ACC112 (cell line): ENCODE measurements around the gene ALOXE3.

Source experiments
- H2AFZ ChIP-seq: fragments of 200-600 bp; sonication (generic); one replicate; pipeline ENCODE4 v1.6.0; 2017; ENCODE audit warnings: antibody characterized with exemption, low read length; ENCODE audit not compliant: unreplicated experiment
- H3K27ac ChIP-seq: fragments of 200-600 bp; sonication (generic); 2 replicates; pipeline ENCODE4 v1.5.1; 2014; ENCODE audit warnings: low read depth, mild to moderate bottlenecking, antibody characterized with exemption, low read length, moderate library complexity
- H3K27me3 ChIP-seq: fragments of 200-600 bp; sonication (generic); 2 replicates; pipeline ENCODE4 v1.6.1; 2014; ENCODE audit warnings: mild to moderate bottlenecking, antibody characterized with exemption, low read length, moderate library complexity, mixed read lengths; ENCODE audit not compliant: insufficient read depth
- H3K36me3 ChIP-seq: fragments of 200-600 bp; sonication (generic); 2 replicates; pipeline ENCODE4 v1.6.1; 2016; ENCODE audit warnings: mild to moderate bottlenecking, antibody characterized with exemption, low read length, moderate library complexity, mixed read lengths; ENCODE audit not compliant: insufficient read depth
- H3K4me1 ChIP-seq: fragments of 200-600 bp; sonication (generic); one replicate; pipeline ENCODE4 v1.6.1; 2016; ENCODE audit warnings: low read length, mixed read lengths; ENCODE audit not compliant: insufficient read depth, unreplicated experiment, control insufficient read depth
- H3K4me3 ChIP-seq: fragments of 200-600 bp; sonication (generic); 2 replicates; pipeline ENCODE4 v1.5.1; 2014; ENCODE audit warnings: mild to moderate bottlenecking, low read depth, low read length
- H3K79me2 ChIP-seq: fragments of 200-600 bp; sonication (generic); one replicate; pipeline ENCODE4 v1.6.0; 2016; ENCODE audit warnings: low read length; ENCODE audit not compliant: control insufficient read depth, unreplicated experiment, insufficient read depth

Gene ALOXE3

GRCh38 chr17:8140065-8141029 lies 22.0 kb upstream of the ALOXE3 start:
- Histone ChIP-seq H3K27me3 (no peaks in the 10 kb centered on the region), H3K79me2 (no peaks in the 10 kb centered on the region), H3K4me3 (no peak overlapping the region), H3K36me3 (peaks cover 25% of the 10 kb centered on the region; the same call in 1 of the 2 replicates), H2AFZ (no peak overlapping the region), H3K27ac (no peak overlapping the region), H3K4me1 (peaks cover 3% of the 10 kb centered on the region)

GRCh38 chr17:8138672-8139371 lies 20.5 kb upstream of the ALOXE3 start:
- peak overlapping the region; percentile 84 for H3K27ac ChIP-seq
- H3K79me2 ChIP-seq: no peaks in the 10 kb centered on the region
- peak overlapping the region; percentile 53 for H3K4me3 ChIP-seq
- no peaks in the 10 kb centered on the region for H3K27me3 ChIP-seq
- H3K4me1 ChIP-seq: peaks cover 8% of the 10 kb centered on the region
- peaks cover 25% of the 10 kb centered on the region; the same call in 1 of the 2 replicates for H3K36me3 ChIP-seq
- no peak overlapping the region for H2AFZ ChIP-seq

- Histone ChIP-seq H3K4me1 (peaks cover 8% of the 10 kb centered on the region), H3K27ac (peak overlapping the region; percentile 84; the same call in 1 of the 2 replicates), H3K27me3 (no peaks in the 10 kb centered on the region), H3K4me3 (peak overlapping the region; percentile 45), H3K79me2 (no peaks in the 10 kb centered on the region), H2AFZ (no peak overlapping the region), H3K36me3 (peaks cover 25% of the 10 kb centered on the region; the same call in 1 of the 2 replicates)
Measured at GRCh38 chr17:8138374-8138671, 20.0 kb upstream of the ALOXE3 start.

DNA sequence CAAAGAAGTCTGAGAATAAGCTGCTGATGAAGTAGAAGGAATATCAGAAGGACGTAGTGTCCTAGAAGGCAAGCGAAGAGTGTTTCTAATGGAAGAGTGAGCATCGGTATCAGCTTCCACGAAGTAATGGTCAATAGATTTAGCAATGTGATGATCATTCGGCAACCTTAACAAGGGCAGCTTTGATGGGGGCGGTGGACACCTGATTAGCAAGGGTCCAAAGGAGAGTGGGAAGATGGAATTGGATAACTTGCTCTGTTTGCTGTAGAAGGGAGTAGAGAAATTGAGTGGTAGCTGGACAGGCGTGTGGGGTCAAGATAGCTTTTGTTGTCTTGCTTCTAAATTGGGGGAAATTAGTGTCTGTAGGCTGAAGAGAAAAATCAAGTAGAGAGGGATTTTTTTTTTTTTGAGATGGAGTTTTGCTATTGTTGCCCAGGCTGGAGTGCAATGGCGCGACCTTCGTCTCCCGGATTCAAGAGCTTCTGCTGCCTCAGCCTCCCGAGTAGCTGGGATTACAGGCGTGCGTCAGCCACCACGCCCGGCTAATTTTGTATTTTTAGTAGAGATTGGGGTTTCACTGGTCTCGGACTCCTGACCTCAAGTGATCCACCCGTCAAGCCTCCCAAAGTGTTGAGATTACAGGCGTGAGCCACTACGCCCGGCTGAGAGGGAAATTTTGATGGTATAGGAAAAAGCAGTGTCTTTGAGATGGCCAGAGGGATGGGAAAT lies 19.5 kb upstream of the ALOXE3 start:
- Histone ChIP-seq H3K4me3 (peak overlapping the region; percentile 45), H3K4me1 (peaks cover 8% of the 10 kb centered on the region), H3K79me2 (no peaks in the 10 kb centered on the region), H3K27ac (no peak overlapping the region; the same call in 1 of the 2 replicates), H2AFZ (no peak overlapping the region), H3K27me3 (no peaks in the 10 kb centered on the region), H3K36me3 (peaks cover 24% of the 10 kb centered on the region; the same call in 1 of the 2 replicates)

DNA sequence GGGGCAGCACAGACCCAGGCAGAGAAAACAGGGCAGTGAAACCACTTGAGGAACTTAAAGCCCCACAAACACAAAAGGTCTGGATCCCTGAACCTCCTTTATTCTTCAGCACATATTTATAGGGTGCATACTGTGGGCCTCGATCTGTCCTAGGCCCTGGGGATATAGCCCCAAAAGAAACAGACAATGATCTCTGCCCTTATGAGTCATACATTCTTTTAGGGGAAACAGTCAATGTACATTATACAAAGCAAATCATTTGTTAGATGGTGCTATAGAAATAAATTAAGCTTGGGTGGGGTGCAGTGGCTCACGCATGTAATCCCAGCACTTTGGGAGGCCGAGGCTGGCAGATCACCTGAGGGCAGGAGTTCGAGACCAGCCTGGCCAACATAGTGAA lies 15.6 kb upstream of the ALOXE3 start:
- peaks cover 10% of the 10 kb centered on the region for H3K4me1 ChIP-seq
- no peak overlapping the region for H3K27ac ChIP-seq
- no peak overlapping the region for H2AFZ ChIP-seq
- no peaks in the 10 kb centered on the region for H3K36me3 ChIP-seq
- no peak overlapping the region for H3K4me3 ChIP-seq
- H3K27me3 ChIP-seq: no peaks in the 10 kb centered on the region
- no peaks in the 10 kb centered on the region for H3K79me2 ChIP-seq

GRCh38 chr17:8133399-8133798 lies 15.1 kb upstream of the ALOXE3 start:
- no peak overlapping the region for H3K4me3 ChIP-seq
- H3K27me3 ChIP-seq: no peaks in the 10 kb centered on the region
- no peak overlapping the region for H3K27ac ChIP-seq
- H3K36me3 ChIP-seq: no peaks in the 10 kb centered on the region
- no peaks in the 10 kb centered on the region for H3K79me2 ChIP-seq
- H3K4me1 ChIP-seq: peaks cover 10% of the 10 kb centered on the region
- no peak overlapping the region for H2AFZ ChIP-seq

GRCh38 chr17:8131844-8132441 lies 13.6 kb upstream of the ALOXE3 start:
- Histone ChIP-seq H3K4me1 (peaks cover 10% of the 10 kb centered on the region), H3K27me3 (no peaks in the 10 kb centered on the region)

DNA sequence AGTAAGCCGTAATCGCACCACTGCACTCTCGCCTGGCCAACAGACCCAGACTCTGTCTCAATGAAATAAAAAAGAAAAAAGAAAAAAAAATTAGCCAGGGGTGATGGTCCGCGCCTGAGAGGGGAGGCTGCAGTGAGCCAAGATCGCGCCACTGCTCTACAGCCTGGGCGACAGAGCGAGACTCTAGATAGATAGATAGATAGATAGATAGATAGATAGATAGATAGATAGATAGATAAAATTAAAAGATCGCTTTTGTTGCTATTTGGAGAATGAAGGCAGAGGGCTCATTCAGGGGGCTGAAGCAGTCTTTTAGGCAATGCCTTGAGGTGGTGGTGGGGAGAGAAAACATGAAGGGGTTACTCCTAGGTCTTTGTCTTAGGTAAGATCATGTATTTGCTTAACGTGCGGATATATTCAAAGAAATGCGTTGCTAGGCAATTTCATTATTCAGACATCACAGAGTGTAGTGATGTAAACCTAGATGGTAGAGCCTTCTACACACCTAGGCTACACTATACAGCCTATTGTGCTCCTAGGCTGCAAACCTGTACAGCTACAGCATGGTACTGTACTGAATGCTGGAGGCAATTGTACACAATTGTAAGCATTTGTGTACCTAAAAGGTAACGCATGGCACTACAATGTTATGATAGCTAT lies 9.9 kb upstream of the ALOXE3 start:
- Histone ChIP-seq H2AFZ (no peak overlapping the region), H3K4me3 (no peak overlapping the region), H3K27ac (no peak overlapping the region), H3K27me3 (no peaks in the 10 kb centered on the region), H3K36me3 (no peaks in the 10 kb centered on the region), H3K4me1 (peaks cover 11% of the 10 kb centered on the region), H3K79me2 (no peaks in the 10 kb centered on the region)

More at GRCh38 chr17:8131844-8132441, 13.6 kb upstream of the ALOXE3 start:
- Histone ChIP-seq H3K79me2 (no peaks in the 10 kb centered on the region), H3K27ac (no peak overlapping the region), H2AFZ (no peak overlapping the region), H3K36me3 (no peaks in the 10 kb centered on the region), H3K4me3 (no peak overlapping the region)

DNA sequence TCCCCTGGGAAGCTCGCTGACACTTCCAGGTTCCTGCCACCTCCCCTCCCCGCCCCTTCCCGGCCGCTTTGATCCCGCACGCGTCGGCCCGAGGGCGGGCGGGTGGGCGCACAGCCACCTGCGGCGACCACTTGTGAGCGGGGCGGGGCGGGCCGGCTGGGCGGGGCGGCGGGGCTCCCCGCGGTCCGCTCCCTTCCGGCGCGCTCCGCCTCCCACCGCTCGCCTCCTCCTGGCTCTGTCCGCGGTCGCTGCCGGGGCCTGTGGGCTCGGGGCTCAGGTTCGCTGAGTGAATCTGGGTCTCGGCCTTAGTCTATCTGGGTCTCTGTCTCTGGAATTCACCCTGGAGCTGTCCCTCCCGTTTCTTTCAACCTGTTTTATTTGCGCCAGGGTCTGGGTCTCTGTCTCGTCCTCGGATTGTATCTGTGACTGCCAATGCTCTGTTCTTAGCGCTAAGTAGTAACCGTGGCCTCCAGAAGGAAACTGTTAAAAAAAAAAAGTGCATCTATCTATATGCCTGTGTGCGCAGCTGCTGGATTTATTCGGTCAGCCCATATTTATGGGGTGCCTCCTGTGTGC lies 8.3 kb upstream of the ALOXE3 start:
- Histone ChIP-seq H3K36me3 (no peaks in the 10 kb centered on the region), H3K4me1 (peaks cover 7% of the 10 kb centered on the region), H2AFZ (peak overlapping the region; percentile 96), H3K79me2 (no peaks in the 10 kb centered on the region), H3K27ac (no peak overlapping the region), H3K27me3 (no peaks in the 10 kb centered on the region), H3K4me3 (peak overlapping the region; percentile 80)
